ENCODE measurements around the gene GALNT10.

GALNT10 gene

DNA sequence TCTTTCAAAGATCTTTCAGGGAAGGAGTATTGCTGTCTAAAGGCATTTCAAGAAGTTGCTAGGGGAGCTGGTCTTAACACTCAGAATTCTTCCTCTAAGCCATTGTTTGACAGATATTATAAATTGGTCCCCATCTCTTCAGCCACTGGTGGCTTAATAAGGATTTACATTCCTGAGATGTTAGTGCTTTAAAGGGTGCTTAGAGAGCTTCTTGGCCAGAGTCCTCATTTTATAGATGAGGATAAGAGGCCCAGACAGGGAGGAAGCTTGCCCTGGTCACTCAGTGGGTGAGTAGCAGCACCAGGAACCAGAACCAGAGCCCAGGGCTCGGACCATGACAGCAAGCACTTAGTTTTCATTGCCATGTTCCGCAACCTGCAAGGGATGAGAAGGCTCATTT lies 53.2 kb downstream of the GALNT10 start:
- no peak for TF ChIP-seq YY1 (IDR thresholded peaks at IDR 0.05; ENCODE audit: insufficient read depth, insufficient read length)
- TF ChIP-seq ZNF274 (IDR thresholded peaks at IDR 0.05; ENCODE audit: low read depth, low read length) = no peak
- TF ChIP-seq SUZ12 (IDR thresholded peaks at IDR 0.05; ENCODE audit: extremely low read depth, insufficient read depth, insufficient read length) = no peak
- no peak overlapping the region for H3K4me3 ChIP-seq (ENCODE audit: insufficient read length, low read depth)
- no peaks in the 10 kb centered on the region for H3K9me3 ChIP-seq (ENCODE audit: insufficient read depth, low read length)
- no peaks in the 10 kb centered on the region for H3K27me3 ChIP-seq (ENCODE audit: insufficient read depth, insufficient read length)
- no peak for DNase-seq (ENCODE audit: low read depth, low spot score)
- no peak overlapping the region for H3K9ac ChIP-seq (ENCODE audit: insufficient read length, low read depth)
- H3K4me1 ChIP-seq (ENCODE audit: insufficient read depth, insufficient read length) = no peaks in the 10 kb centered on the region
- no peaks in the 10 kb centered on the region for H3K36me3 ChIP-seq (ENCODE audit: insufficient read depth, insufficient read length, low read length)

GRCh38 chr5:154244476-154244875 lies 53.9 kb downstream of the GALNT10 start:
- no peaks in the 10 kb centered on the region for H3K9me3 ChIP-seq (ENCODE audit: insufficient read depth, low read length)

DNA sequence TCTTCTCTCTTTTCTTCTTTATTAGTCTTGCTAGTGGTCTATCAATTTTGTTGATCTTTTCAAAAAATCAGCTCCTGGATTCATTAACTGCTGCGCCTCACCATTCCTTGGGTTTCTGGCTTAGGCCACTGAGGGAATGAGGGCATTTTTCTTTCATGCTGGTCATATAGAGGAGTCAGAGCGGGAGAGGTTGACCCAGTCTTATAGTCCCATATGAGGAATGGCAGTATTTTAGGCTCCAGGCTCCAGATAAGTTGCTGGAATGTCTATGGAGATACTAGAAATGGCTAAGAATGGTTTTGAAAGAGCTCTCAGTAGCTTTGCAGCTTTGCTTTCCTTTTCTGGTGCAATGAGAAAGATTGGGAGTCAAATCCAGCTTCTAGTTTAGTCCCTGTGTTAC lies 58.2 kb downstream of the GALNT10 start:
- no peak for DNase-seq (ENCODE audit: low read depth, low spot score)
- H3K27me3 ChIP-seq (ENCODE audit: insufficient read depth, insufficient read length) = no peaks in the 10 kb centered on the region
- TF ChIP-seq YY1 (IDR thresholded peaks at IDR 0.05; ENCODE audit: insufficient read depth, insufficient read length) = no peak
- no peak for TF ChIP-seq SUZ12 (IDR thresholded peaks at IDR 0.05; ENCODE audit: extremely low read depth, insufficient read depth, insufficient read length)
- TF ChIP-seq ZNF274 (IDR thresholded peaks at IDR 0.05; ENCODE audit: low read depth, low read length) = no peak
- no peak overlapping the region for H3K9ac ChIP-seq (ENCODE audit: insufficient read length, low read depth)
- no peaks in the 10 kb centered on the region for H3K4me1 ChIP-seq (ENCODE audit: insufficient read depth, insufficient read length)
- H3K9me3 ChIP-seq (ENCODE audit: insufficient read depth, low read length) = no peaks in the 10 kb centered on the region
- no peak overlapping the region for H3K4me3 ChIP-seq (ENCODE audit: insufficient read length, low read depth)
- H3K36me3 ChIP-seq (ENCODE audit: insufficient read depth, insufficient read length, low read length) = no peaks in the 10 kb centered on the region

More at GRCh38 chr5:154244476-154244875, 53.9 kb downstream of the GALNT10 start:
- no peaks in the 10 kb centered on the region for H3K4me1 ChIP-seq (ENCODE audit: insufficient read depth, insufficient read length)
- no peak overlapping the region for H3K4me3 ChIP-seq (ENCODE audit: insufficient read length, low read depth)
- no peak overlapping the region for H3K9ac ChIP-seq (ENCODE audit: insufficient read length, low read depth)
- no peaks in the 10 kb centered on the region for H3K36me3 ChIP-seq (ENCODE audit: insufficient read depth, insufficient read length, low read length)
- no peak for TF ChIP-seq YY1 (IDR thresholded peaks at IDR 0.05; ENCODE audit: insufficient read depth, insufficient read length)
- no peak for TF ChIP-seq ZNF274 (IDR thresholded peaks at IDR 0.05; ENCODE audit: low read depth, low read length)
- no peak for TF ChIP-seq SUZ12 (IDR thresholded peaks at IDR 0.05; ENCODE audit: extremely low read depth, insufficient read depth, insufficient read length)
- no peaks in the 10 kb centered on the region for H3K27me3 ChIP-seq (ENCODE audit: insufficient read depth, insufficient read length)
- DNase-seq (ENCODE audit: low read depth, low spot score) = no peak

- H3K4me3 ChIP-seq (ENCODE audit: insufficient read length, low read depth) = no peak overlapping the region
- H3K9ac ChIP-seq (ENCODE audit: insufficient read length, low read depth) = no peak overlapping the region
- no peaks in the 10 kb centered on the region for H3K36me3 ChIP-seq (ENCODE audit: insufficient read depth, insufficient read length, low read length)
- no peak for DNase-seq (ENCODE audit: low read depth, low spot score)
- no peak for TF ChIP-seq ZNF274 (IDR thresholded peaks at IDR 0.05; ENCODE audit: low read depth, low read length)
- no peak for TF ChIP-seq SUZ12 (IDR thresholded peaks at IDR 0.05; ENCODE audit: extremely low read depth, insufficient read depth, insufficient read length)
- TF ChIP-seq YY1 (IDR thresholded peaks at IDR 0.05; ENCODE audit: insufficient read depth, insufficient read length) = no peak
- no peaks in the 10 kb centered on the region for H3K27me3 ChIP-seq (ENCODE audit: insufficient read depth, insufficient read length)
- no peaks in the 10 kb centered on the region for H3K4me1 ChIP-seq (ENCODE audit: insufficient read depth, insufficient read length)
- H3K9me3 ChIP-seq (ENCODE audit: insufficient read depth, low read length) = no peaks in the 10 kb centered on the region
These were observed 59.3 kb downstream of the GALNT10 start for GRCh38 chr5:154249826-154250225.

DNA sequence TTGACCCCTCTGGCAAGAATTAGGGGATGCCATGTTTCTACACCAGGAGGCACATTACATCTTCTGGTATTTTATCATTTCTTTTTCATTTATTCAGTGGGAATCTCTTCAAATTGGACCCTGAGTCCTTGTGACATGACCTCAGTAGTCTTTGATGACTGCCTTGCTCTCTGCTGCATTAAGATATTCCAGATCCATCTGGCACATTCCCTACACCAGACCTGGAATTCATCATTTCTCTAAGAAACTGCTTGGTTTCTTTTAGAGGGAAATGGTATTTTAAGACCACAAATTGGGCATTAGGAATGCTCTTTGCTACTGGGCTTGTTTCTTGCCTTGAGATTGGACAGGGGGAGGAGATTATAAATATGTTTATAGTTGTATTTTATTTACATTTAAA lies 61.0 kb downstream of the GALNT10 start:
- no peaks in the 10 kb centered on the region for H3K27me3 ChIP-seq (ENCODE audit: insufficient read depth, insufficient read length)
- H3K4me3 ChIP-seq (ENCODE audit: insufficient read length, low read depth) = no peak overlapping the region
- TF ChIP-seq SUZ12 (IDR thresholded peaks at IDR 0.05; ENCODE audit: extremely low read depth, insufficient read depth, insufficient read length) = no peak
- no peak for TF ChIP-seq YY1 (IDR thresholded peaks at IDR 0.05; ENCODE audit: insufficient read depth, insufficient read length)
- TF ChIP-seq ZNF274 (IDR thresholded peaks at IDR 0.05; ENCODE audit: low read depth, low read length) = no peak
- H3K9ac ChIP-seq (ENCODE audit: insufficient read length, low read depth) = no peak overlapping the region
- H3K9me3 ChIP-seq (ENCODE audit: insufficient read depth, low read length) = no peaks in the 10 kb centered on the region
- H3K4me1 ChIP-seq (ENCODE audit: insufficient read depth, insufficient read length) = no peaks in the 10 kb centered on the region
- no peaks in the 10 kb centered on the region for H3K36me3 ChIP-seq (ENCODE audit: insufficient read depth, insufficient read length, low read length)
- no peak for DNase-seq (ENCODE audit: low read depth, low spot score)

- Histone ChIP-seq H3K4me1 (ENCODE audit: insufficient read depth, insufficient read length) (no peaks in the 10 kb centered on the region), H3K27me3 (ENCODE audit: insufficient read depth, insufficient read length) (no peaks in the 10 kb centered on the region), H3K36me3 (ENCODE audit: insufficient read depth, insufficient read length, low read length) (no peaks in the 10 kb centered on the region), H3K9ac (ENCODE audit: insufficient read length, low read depth) (no peak overlapping the region), H3K4me3 (ENCODE audit: insufficient read length, low read depth) (no peak overlapping the region), H3K9me3 (ENCODE audit: insufficient read depth, low read length) (no peaks in the 10 kb centered on the region)
- TF ChIP-seq SUZ12 (IDR thresholded peaks at IDR 0.05; ENCODE audit: extremely low read depth, insufficient read depth, insufficient read length) (no peak), ZNF274 (IDR thresholded peaks at IDR 0.05; ENCODE audit: low read depth, low read length) (no peak), YY1 (IDR thresholded peaks at IDR 0.05; ENCODE audit: insufficient read depth, insufficient read length) (no peak)
- DNase-seq (ENCODE audit: low read depth, low spot score) = no peak
These were observed 63.3 kb downstream of the GALNT10 start for GRCh38 chr5:154253807-154254206.

- no peak for DNase-seq (ENCODE audit: low read depth, low spot score)
- TF ChIP-seq SUZ12 (IDR thresholded peaks at IDR 0.05; ENCODE audit: extremely low read depth, insufficient read depth, insufficient read length) (no peak), YY1 (IDR thresholded peaks at IDR 0.05; ENCODE audit: insufficient read depth, insufficient read length) (no peak), ZNF274 (IDR thresholded peaks at IDR 0.05; ENCODE audit: low read depth, low read length) (no peak)
These were observed 64.4 kb downstream of the GALNT10 start for GRCh38 chr5:154254896-154255295.

More at GRCh38 chr5:154254896-154255295, 64.4 kb downstream of the GALNT10 start:
- Histone ChIP-seq H3K36me3 (ENCODE audit: insufficient read depth, insufficient read length, low read length) (no peaks in the 10 kb centered on the region), H3K4me1 (ENCODE audit: insufficient read depth, insufficient read length) (no peaks in the 10 kb centered on the region), H3K9ac (ENCODE audit: insufficient read length, low read depth) (no peak overlapping the region), H3K27me3 (ENCODE audit: insufficient read depth, insufficient read length) (no peaks in the 10 kb centered on the region), H3K9me3 (ENCODE audit: insufficient read depth, low read length) (no peaks in the 10 kb centered on the region), H3K4me3 (ENCODE audit: insufficient read length, low read depth) (no peak overlapping the region)

Data from NT2/D1 (cell line).